Measurements from ENCODE around the gene SRF.

GRCh38 chr6:43193929-43194328 lies 22.9 kb downstream of the SRF start:
- TF ChIP-seq CTCF (IDR thresholded peaks at IDR 0.05; ENCODE audit: low read length) (no peak), EZH2 (IDR thresholded peaks at IDR 0.05; ENCODE audit: borderline replicate concordance, low read length) (no peak)

Data from OCI-LY1 (cell line).